Testis (tissue), 3 donors: Measurements from ENCODE around the gene CATSPERE. TPM values are rescaled to one million over a fixed set of nuclear protein-coding genes. Genes with fewer than 3 reads are reported as not detected.

Experiments
- DNase-seq: peaks from one replicate; pipeline ENCODE4 v3.0.0-alpha.2; 2019
- H3K27ac ChIP-seq, 2 donors: fragments of 200-600 bp; sonication (generic); one replicate each; pipeline ENCODE4 v1.5.1; 2019
- H3K27me3 ChIP-seq: fragments of 200-600 bp; sonication (generic); one replicate; pipeline ENCODE4 v1.5.1; 2019
- H3K36me3 ChIP-seq: fragments of 200-600 bp; sonication (generic); one replicate; pipeline ENCODE4 v1.5.1; 2017; ENCODE audit warnings: low read depth; ENCODE audit errors: missing control alignments
- H3K4me1 ChIP-seq: fragments of 200-600 bp; sonication (generic); one replicate; pipeline ENCODE4 v1.5.1; 2019
- H3K4me3 ChIP-seq, 2 donors: fragments of 200-600 bp; sonication (generic); one replicate each; pipeline ENCODE4 v1.5.1; 2017 to 2019
- H3K9me3 ChIP-seq: fragments of 200-600 bp; sonication (generic); one replicate; pipeline ENCODE4 v1.5.1; 2017
- CTCF ChIP-seq, 3 experiments: fragments of 450-650 bp in 2 of 3; fragments of 200-600 bp in 1 of 3; sonication (generic) in 1 of 3; IDR thresholded peaks; one replicate each; pipeline ENCODE4 v1.5.1; 2016 to 2019; ENCODE audit warnings: antibody characterized with exemption in 3 of 3, mild to moderate bottlenecking in 2 of 3, moderate library complexity in 1 of 3
- POLR2A ChIP-seq: fragments of 450-650 bp; IDR thresholded peaks from one replicate; pipeline ENCODE4 v1.6.1; 2017; ENCODE audit warnings: antibody characterized with exemption, mild to moderate bottlenecking, moderate library complexity
- WGBS, 2 donors: methylation state at CpG; one replicate each; pipeline ENCODE4 v1.1.5; 2018; 5-methylcytosine and 5-hydroxymethylcytosine counted together
- intact Hi-C: fragments of 100-400 bp; cut with DNase I; formaldehyde crosslinking; loops from one replicate; pipeline ENCODE4 v1.15.1; 2023; ENCODE audit warnings: low total_unique reads
- polyA plus RNA-seq: library from polyadenylated mRNA; stranded (reverse); fragments of 350-450 nt; fragmentation: Illumina TruSeq; extraction: RNeasy Lipid Tissue Mini Kit (QIAGEN cat#74804); gene quantifications from one replicate; pipeline ENCODE4 v1.2.3, GENCODE V29; 2014; ENCODE audit warnings: low read depth, low replicate concordance; ENCODE audit not compliant: insufficient read depth
- total RNA-seq, 2 donors: library from RNA; depleted of rRNA; stranded (reverse); fragments of >200 nt; gene quantifications; one replicate each; pipeline ENCODE4 v1.2.3, GENCODE V29; 2016

The CATSPERE gene
- total and polyA plus RNA-seq, 3 donors from 2014 or later, result 10.4 to 46.0 (median 15.7) TPM

GRCh38 chr1:244450597-244451538 is 10.2 kb upstream of the CATSPERE start:
- Histone ChIP-seq H3K27me3 (no peaks in the 10 kb centered on the region), H3K27ac (peak overlapping the region; percentile 94), H3K4me1 (peaks cover 18% of the 10 kb centered on the region), H3K4me3 (peak overlapping the region; percentile 90 to 92), H3K36me3 (no peaks in the 10 kb centered on the region), H3K9me3 (no peaks in the 10 kb centered on the region)
- DNase-seq, result peak; percentile 55
- intact Hi-C loops, result no loop called here
- WGBS, 2 donors, result 1% methylated on average over 7 to 31 of the region's 41 CpGs
- TF ChIP-seq POLR2A (no peak), CTCF (IDR thresholded peaks at IDR 0.05) (no peak)

GRCh38 chr1:244451539-244451950 is 9.5 kb upstream of the CATSPERE start, which contains the start of gene ADSS2:
Gene ADSS2 (minus strand): TSS chr1:244451909. CDS start chr1:244451817, 92 bp downstream.
- intact Hi-C loops, result no loop called here
- Histone ChIP-seq H3K4me1 (peaks cover 14% of the 10 kb centered on the region), H3K36me3 (no peaks in the 10 kb centered on the region), H3K4me3 (peak within 1 kb of the TSS; percentile 90 to 92), H3K9me3 (no peaks in the 10 kb centered on the region), H3K27me3 (no peaks in the 10 kb centered on the region), H3K27ac (peak within 1 kb of the TSS; percentile 94)
- DNase-seq, result no peak
- WGBS, 2 donors, result 0% methylated on average over 7 of the region's 45 CpGs; no CpG with 5 or more reads in 1 of the 2 donors
- no peak for TF ChIP-seq POLR2A
- TF ChIP-seq CTCF (IDR thresholded peaks at IDR 0.05), result no peak

GRCh38 chr1:244451951-244452795 is 8.9 kb upstream of the CATSPERE start:
- H3K4me3 ChIP-seq, result peak overlapping the region; percentile 90 to 92
- 6 to 23% methylated on average over 9 to 43 of the region's 47 CpGs for WGBS, 2 donors
- intact Hi-C loops, result no loop called here
- peak overlapping the region; percentile 94 for H3K27ac ChIP-seq
- peaks cover 13% of the 10 kb centered on the region for H3K4me1 ChIP-seq
- no peaks in the 10 kb centered on the region for H3K36me3 ChIP-seq
- peak; percentile 100 for DNase-seq
- TF ChIP-seq CTCF (IDR thresholded peaks at IDR 0.05) (peak; percentile 30 to 43 (median 31)), POLR2A (peak; percentile 33)
- H3K9me3 ChIP-seq, result no peaks in the 10 kb centered on the region
- no peaks in the 10 kb centered on the region for H3K27me3 ChIP-seq

GRCh38 chr1:244454412-244454811 is 6.7 kb upstream of the CATSPERE start:
- no peak for DNase-seq
- 68 to 78% methylated on average over 6 of the region's 6 CpGs for WGBS, 2 donors
- H3K4me3 ChIP-seq, result no peak overlapping the region

More at GRCh38 chr1:244454412-244454811, 6.7 kb upstream of the CATSPERE start:
- no peaks in the 10 kb centered on the region for H3K27me3 ChIP-seq
- no peak overlapping the region for H3K27ac ChIP-seq
- H3K9me3 ChIP-seq, result no peaks in the 10 kb centered on the region
- no peak for TF ChIP-seq CTCF (IDR thresholded peaks at IDR 0.05)
- TF ChIP-seq POLR2A, result no peak
- H3K36me3 ChIP-seq, result no peaks in the 10 kb centered on the region
- intact Hi-C loops, result no loop called here
- peaks cover 10% of the 10 kb centered on the region for H3K4me1 ChIP-seq
